Testis (tissue), 2 donors: ENCODE results near the gene PEX7.

Experiments used
- CTCF ChIP-seq, 3 experiments: fragments of 450-650 bp in 2 of 3; fragments of 200-600 bp in 1 of 3; sonication (generic) in 1 of 3; IDR thresholded peaks; one replicate each; pipeline ENCODE4 v1.5.1; 2016 to 2019; ENCODE audit warnings: antibody characterized with exemption in 3 of 3, mild to moderate bottlenecking in 2 of 3, moderate library complexity in 1 of 3
- POLR2A ChIP-seq: fragments of 450-650 bp; IDR thresholded peaks from one replicate; pipeline ENCODE4 v1.6.1; 2017; ENCODE audit warnings: antibody characterized with exemption, mild to moderate bottlenecking, moderate library complexity

GRCh38 chr6:136945711-136946121 is 123.3 kb downstream of the PEX7 start:
- TF ChIP-seq CTCF (IDR thresholded peaks at IDR 0.05): no peak
- no peak for TF ChIP-seq POLR2A
